Erythroblast (primary cell): ENCODE measurements around the gene TENM3.

Experiments
- GATA1 ChIP-seq: IDR thresholded peaks from 2 replicates; pipeline ENCODE4 v1.6.1; 2011; ENCODE audit warnings: low read depth, mild to moderate bottlenecking, control low read depth, low read length, moderate library complexity
- POLR2A ChIP-seq: IDR thresholded peaks from 2 replicates; pipeline ENCODE4 v1.6.1; 2011; ENCODE audit warnings: mild to moderate bottlenecking, low read length

GRCh38 chr4:182754895-182755294 lies 511.7 kb downstream of the TENM3 start:
- TF ChIP-seq POLR2A = no peak
- no peak for TF ChIP-seq GATA1
